Effector CD4-positive, alpha-beta T cell (primary cell): ENCODE measurements around the gene TSHZ2.

ENCODE experiments used
- DNase-seq: peaks from one replicate; pipeline ENCODE4 v3.0.0-alpha.2; 2020

Gene TSHZ2

GRCh38 chr20:53141201-53142050, 169.3 kb downstream of the TSHZ2 start:
- no peak for DNase-seq

DNA sequence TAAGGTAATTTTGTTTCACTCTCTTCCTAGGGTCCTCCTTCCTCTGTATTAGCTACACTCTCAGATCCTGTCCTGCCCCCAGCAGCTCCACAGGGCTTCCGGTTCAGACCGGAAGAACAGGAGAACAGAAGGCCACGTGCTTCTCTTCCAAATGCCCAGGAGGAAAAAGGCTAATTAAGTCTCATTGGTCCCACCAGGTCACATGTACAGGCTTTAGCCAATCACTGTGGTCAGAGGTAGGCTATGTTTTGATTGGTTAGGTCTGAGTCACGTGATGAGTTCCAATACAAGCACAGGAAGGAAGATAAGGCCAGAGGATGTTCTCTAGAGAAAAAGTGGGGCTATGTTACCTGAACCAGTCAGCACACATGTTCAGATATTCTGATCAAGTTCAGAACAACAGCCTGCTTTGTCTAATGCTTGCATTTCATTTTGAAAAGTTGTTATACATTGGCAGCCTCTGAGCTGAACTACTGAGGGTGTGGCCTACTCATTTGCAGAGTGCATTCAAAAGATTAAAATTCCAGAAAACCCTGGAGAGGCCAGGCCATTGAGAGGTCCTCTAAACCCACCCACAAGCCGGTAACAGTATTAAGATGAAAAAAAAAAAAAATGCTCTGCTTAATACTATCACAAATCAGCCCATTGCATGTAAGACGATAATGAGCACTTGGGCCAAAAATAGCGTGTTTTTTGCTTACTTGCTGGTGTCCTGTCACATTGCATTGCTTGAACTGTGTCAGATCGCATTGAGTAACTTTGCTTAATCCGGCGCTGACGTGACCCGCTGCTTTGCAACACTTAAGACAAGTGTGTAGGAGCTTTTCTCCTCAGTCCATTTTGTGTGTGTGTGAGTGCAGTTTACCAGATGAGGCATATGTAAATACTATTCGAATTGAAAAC, 170.3 kb downstream of the TSHZ2 start:
- DNase-seq, result no peak

GRCh38 chr20:53146201-53146891, 174.2 kb downstream of the TSHZ2 start:
- DNase-seq, result no peak

DNA sequence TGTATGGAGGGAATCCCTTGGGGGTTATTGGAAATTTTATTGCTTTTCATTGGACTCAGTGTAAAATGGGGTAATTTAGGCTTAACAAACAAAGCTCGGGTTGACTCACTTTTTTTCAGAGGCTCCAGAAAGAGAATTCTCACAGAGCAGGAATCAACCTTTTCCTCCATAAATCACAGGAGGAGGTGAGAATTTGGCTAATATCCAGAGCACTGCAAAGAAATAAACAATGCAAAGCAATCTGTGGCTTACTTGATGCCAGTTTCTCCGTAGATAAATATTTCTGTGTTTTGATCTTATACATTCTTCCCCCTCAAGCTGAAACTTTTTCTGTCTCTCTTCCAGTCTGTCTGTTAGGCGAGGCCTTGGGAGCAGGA, 176.6 kb downstream of the TSHZ2 start:
- no peak for DNase-seq

DNA sequence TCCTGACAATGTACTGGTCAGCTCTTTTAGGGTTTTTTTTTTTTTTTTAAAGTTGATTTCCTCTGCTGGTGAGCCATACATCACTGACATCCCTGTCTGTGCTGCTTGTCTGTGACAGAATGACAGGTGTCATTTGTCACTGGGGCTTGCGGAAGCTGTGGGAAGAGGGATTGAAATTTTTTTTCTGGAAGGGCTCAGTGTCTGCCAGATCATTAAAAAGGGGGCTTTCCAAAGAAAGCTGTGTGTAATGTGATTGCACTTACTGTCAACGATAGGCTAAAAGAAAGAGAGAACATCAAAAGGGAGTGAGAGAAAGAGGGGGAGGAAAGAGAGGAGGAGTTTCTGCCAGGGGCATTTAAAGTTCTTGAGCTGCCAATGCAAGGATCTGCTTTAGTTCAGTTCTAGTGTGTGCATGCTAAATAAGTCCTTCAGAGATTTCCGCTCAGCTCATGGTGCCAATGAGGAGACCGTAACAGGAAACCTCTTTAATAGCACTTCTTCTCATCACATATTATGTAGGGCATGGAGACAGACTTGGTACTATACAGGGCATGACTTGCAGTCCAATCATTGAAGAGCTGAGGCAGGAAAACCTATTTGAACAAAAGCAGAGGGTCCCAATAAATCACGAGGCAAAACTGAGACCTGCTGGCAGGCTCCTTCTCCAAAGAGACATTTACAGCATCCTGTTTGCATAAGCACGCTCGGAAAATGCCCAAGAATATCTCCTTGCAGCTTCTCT, 177.2 kb downstream of the TSHZ2 start:
- no peak for DNase-seq

DNA sequence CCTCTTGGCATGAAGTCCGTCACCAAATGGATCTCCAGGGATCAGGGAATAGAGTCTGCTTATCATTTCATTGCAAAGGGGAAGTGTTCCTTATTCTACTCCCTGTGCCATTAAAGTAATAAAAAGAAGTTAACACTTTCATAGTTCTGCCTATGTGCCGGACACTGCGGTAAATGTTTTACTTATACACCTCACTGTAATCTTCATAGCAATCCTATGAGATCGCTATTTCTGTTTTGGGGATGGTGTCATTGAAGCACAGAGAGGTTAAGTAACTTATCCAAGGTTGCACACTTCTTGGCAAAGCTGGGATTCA, 177.7 kb downstream of the TSHZ2 start:
- DNase-seq, result no peak

DNA sequence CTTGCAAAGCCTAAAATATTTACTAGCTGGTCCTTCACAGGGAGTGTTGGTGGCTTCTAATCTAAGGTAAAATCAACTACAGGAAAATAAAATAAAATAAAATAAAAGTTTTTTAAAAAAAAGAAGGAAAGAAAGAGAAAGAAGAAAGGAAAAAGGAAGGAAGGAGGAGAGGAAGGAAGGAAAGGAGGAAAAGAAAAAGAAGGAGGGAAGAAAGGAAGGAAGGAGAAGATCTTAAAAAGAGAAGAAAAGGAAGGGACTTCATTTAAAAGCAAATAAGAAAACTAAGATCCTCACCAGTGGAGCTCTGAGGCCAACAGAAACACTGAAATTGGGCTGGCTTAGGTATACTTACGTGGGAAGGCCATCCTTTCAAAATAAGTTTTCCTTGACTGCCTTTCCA, 178.4 kb downstream of the TSHZ2 start:
- DNase-seq, result no peak

GRCh38 chr20:53152228-53152627, 180.1 kb downstream of the TSHZ2 start:
- DNase-seq, result no peak

- no peak for DNase-seq
Measured at GRCh38 chr20:53154540-53154939, 182.4 kb downstream of the TSHZ2 start.

GRCh38 chr20:53157443-53158408, 185.6 kb downstream of the TSHZ2 start:
- DNase-seq, result peak; percentile 10

GRCh38 chr20:53159160-53159559, 187.0 kb downstream of the TSHZ2 start:
- DNase-seq, result no peak

- DNase-seq, result no peak
Measured at GRCh38 chr20:53161073-53161472, 188.9 kb downstream of the TSHZ2 start.

- no peak for DNase-seq
Measured at GRCh38 chr20:53161473-53161872, 189.3 kb downstream of the TSHZ2 start.

DNA sequence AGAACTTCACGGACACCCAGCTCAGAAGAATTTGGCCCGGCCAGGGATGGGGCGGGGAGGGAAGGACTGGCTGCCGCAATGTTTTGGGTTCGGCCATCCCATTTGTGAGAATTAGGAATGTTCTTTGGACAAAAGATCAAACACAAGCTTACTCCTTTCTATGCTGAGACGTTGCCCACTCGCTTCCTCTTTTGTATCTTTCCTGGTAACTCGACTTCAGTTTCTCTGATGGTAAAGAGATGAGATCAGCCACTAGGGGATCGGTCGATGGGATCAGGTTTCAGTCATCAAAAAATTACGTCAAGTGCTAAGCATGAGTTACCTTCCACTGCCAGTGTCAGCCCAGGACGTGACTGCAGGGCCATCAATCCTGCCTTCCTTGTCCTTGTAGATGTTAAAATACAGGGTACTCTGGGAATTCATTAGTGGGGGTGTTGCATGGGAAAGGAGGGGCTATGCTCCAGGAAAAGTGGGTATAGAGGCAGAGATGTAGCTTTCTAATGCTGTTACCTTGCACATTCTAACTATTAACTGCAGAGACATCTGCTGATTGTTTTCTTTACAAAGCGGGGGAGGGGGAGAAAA, 190.2 kb downstream of the TSHZ2 start:
- DNase-seq, result no peak

- no peak for DNase-seq
Measured at GRCh38 chr20:53163486-53163885, 191.3 kb downstream of the TSHZ2 start.

DNA sequence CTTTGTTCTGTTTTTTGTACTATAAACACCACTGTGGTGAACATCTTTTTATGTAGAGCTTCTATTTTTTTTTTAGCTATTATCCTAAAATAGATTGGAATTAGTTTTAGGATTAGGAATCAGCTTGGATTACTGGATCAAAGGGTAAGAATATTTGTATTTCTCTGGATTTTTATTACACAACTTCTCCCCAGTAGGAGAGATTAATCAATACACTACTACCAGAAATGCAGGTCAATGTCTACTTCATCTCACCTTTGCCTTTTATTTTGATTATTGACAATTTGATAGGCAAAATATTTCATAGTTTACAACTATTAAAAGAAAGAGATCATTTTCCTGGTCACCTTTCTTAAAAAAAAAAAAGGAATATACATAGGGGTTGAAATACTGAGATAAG, 191.9 kb downstream of the TSHZ2 start:
- DNase-seq, result no peak

- no peak for DNase-seq
Measured at GRCh38 chr20:53165452-53165851, 193.3 kb downstream of the TSHZ2 start.

GRCh38 chr20:53168491-53168890, 196.3 kb downstream of the TSHZ2 start:
- no peak for DNase-seq

GRCh38 chr20:53170196-53170595, 198.0 kb downstream of the TSHZ2 start:
- no peak for DNase-seq

- no peak for DNase-seq
Measured at GRCh38 chr20:53171065-53171464, 198.9 kb downstream of the TSHZ2 start.

DNA sequence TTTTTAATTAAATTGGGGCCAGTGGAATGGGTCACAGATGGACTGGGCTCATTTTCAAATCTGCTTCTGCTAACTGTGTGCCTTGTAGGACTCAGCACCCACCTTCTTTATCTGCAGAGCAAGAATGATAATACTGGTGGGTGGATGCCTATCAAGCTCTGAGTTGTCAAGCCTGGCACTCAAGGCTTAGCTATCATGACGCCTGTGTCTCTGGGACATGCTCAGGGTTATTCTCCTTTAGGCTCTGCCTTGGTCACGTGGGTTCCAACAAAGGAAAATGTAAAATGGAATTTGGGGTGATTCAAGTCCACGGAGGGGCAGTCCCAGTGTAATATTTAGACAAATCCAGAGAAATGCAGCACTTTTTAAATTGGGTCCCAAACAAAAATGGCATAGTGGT, 202.3 kb downstream of the TSHZ2 start:
- DNase-seq, result no peak
